Measurements from ENCODE around the gene GID4.

DNA sequence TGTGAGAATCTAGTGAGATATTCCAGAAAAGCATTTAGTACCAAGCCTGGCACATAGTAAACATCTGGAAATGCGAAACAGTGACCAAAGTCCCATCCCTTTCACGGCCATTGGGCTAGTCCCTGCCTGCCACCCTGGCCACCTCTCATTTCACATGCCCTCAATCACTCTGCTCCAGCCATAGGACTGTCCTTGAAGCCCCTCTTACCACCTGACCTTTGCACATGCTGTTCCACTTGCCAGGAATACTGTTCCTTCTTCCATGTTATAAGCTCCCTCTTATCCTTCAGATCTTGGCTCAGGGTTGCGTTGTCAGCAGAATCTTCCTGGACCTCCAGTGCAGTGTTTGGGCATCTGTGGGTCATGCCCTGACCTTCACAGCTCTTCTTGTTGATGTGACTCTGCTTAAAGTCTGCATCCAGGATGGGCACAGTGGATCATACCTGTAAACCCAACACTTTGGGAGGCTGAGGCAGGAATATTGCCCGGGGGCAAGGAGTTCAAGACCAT lies 71.5 kb downstream of the GID4 start:
- no peak for TF ChIP-seq EZH2phosphoT487 (IDR thresholded peaks at IDR 0.05; ENCODE audit: borderline replicate concordance, low read length)
- TF ChIP-seq, protein P1, sequence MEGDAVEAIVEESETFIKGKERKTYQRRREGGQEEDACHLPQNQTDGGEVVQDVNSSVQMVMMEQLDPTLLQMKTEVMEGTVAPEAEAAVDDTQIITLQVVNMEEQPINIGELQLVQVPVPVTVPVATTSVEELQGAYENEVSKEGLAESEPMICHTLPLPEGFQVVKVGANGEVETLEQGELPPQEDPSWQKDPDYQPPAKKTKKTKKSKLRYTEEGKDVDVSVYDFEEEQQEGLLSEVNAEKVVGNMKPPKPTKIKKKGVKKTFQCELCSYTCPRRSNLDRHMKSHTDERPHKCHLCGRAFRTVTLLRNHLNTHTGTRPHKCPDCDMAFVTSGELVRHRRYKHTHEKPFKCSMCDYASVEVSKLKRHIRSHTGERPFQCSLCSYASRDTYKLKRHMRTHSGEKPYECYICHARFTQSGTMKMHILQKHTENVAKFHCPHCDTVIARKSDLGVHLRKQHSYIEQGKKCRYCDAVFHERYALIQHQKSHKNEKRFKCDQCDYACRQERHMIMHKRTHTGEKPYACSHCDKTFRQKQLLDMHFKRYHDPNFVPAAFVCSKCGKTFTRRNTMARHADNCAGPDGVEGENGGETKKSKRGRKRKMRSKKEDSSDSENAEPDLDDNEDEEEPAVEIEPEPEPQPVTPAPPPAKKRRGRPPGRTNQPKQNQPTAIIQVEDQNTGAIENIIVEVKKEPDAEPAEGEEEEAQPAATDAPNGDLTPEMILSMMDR (IDR thresholded peaks at IDR 0.05; ENCODE audit: low read depth, low read length, poor library complexity, severe bottlenecking), result no peak
